HS-27A (cell line): ENCODE measurements around the gene FITM1.

ENCODE experiments used
- DNase-seq: peaks from one replicate; pipeline ENCODE4 v3.0.0-alpha.2; 2012; ENCODE audit warnings: low read depth, missing footprints

FITM1 gene

GRCh38 chr14:24130380-24130716 lies at the start of gene FITM1:
Gene FITM1, plus strand, starts transcription at chr14:24130659. Its CDS starts 905 bp downstream, at chr14:24131564.
- DNase-seq = no peak

- DNase-seq = no peak
Measured at GRCh38 chr14:24080888-24081738, 49.3 kb upstream of the FITM1 start.

GRCh38 chr14:24081739-24082211 lies 48.7 kb upstream of the FITM1 start:
- no peak for DNase-seq

GRCh38 chr14:24082411-24083080 lies 47.9 kb upstream of the FITM1 start:
- no peak for DNase-seq

- DNase-seq = no peak
Measured at GRCh38 chr14:24083462-24083861, 47.0 kb upstream of the FITM1 start.

- no peak for DNase-seq
Measured at GRCh38 chr14:24084440-24084839, 46.0 kb upstream of the FITM1 start.

- no peak for DNase-seq
Measured at GRCh38 chr14:24085215-24085614, 45.2 kb upstream of the FITM1 start.

GRCh38 chr14:24086193-24086955 lies 44.1 kb upstream of the FITM1 start:
- no peak for DNase-seq

- no peak for DNase-seq
Measured at GRCh38 chr14:24087004-24087403, 43.5 kb upstream of the FITM1 start.

GRCh38 chr14:24088095-24088494 lies 42.4 kb upstream of the FITM1 start:
- DNase-seq = no peak

- no peak for DNase-seq
Measured at GRCh38 chr14:24089890-24090289, 40.6 kb upstream of the FITM1 start.

- DNase-seq = no peak
Measured at GRCh38 chr14:24092110-24092504, 38.4 kb upstream of the FITM1 start.

- no peak for DNase-seq
Measured at GRCh38 chr14:24092505-24093206, 37.8 kb upstream of the FITM1 start.

GRCh38 chr14:24093207-24093900 lies 37.1 kb upstream of the FITM1 start:
- DNase-seq = no peak

- peak; percentile 85 for DNase-seq
Measured at GRCh38 chr14:24093901-24094840, 36.3 kb upstream of the FITM1 start, which contains the start of gene PCK2. Gene PCK2, plus strand, starts transcription at chr14:24094311. Its CDS starts 95 bp downstream, at chr14:24094406.

- DNase-seq = no peak
Measured at GRCh38 chr14:24094841-24095270, 35.6 kb upstream of the FITM1 start.

GRCh38 chr14:24095271-24096068 lies 35.0 kb upstream of the FITM1 start:
- peak; percentile 42 for DNase-seq

GRCh38 chr14:24096545-24097181 lies 33.8 kb upstream of the FITM1 start:
- DNase-seq = no peak
